ENCODE measurements around the gene THBS4.
A peak's percentile ranks its signal among the peaks of the same experiment; 100 is the strongest.

DNA sequence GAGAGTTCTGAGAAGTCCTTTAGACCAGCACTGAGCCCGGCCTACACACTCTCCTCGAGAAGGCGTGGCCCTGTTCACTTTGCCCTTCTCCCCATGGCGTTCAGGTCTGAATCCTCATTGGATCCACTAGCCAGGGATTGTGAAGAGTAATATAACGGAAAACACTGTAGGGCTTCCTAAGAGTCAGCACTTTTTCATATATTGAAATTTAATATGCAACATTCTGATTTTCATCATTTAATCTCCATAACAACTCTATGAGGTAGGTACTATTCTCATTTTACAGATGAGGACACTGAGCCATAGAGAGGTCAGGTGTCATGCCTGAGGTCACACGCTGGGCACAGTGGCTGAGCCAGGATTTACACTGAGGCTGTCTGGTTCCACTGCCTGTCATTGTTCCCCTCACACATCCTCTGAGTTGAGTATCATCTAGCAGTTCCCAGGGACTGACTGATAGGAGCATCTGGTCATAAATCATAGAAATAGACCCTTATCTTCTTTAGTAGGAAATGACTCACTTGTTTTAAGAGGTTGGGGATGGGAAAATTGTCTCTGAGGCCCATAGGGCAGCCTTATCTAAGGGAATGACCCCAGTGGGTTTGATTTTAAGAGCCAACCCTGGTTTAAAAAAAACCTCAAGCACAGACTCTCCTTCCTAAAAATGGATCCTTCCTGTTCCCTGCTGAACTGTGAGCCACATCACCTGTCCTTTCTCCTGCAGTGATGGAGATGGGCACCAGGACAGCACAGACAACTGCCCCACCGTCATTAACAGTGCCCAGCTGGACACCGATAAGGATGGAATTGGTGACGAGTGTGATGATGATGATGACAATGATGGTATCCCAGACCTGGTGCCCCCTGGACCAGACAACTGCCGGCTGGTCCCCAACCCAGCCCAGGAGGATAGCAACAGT, 41.2 kb downstream of the THBS4 start:
- TF ChIP-seq JUND (IDR thresholded peaks at IDR 0.05; ENCODE audit: borderline replicate concordance, low read depth, low read length) (peak; percentile 93), JUND (tag; IDR thresholded peaks at IDR 0.05; ENCODE audit: borderline replicate concordance, low read depth, low read length) (peak; percentile 93; the same call in 2 of the 3 replicates), RNF219 (CRISPR knock-in tag; IDR thresholded peaks at IDR 0.05) (no peak)
